ENCODE data around the gene FOXK2.
"Not testable (repeated sequence)": the region's sequence is repeated elsewhere in the genome, so short reads cannot be mapped to it uniquely, and the experiment has no call there.

The FOXK2 gene

DNA sequence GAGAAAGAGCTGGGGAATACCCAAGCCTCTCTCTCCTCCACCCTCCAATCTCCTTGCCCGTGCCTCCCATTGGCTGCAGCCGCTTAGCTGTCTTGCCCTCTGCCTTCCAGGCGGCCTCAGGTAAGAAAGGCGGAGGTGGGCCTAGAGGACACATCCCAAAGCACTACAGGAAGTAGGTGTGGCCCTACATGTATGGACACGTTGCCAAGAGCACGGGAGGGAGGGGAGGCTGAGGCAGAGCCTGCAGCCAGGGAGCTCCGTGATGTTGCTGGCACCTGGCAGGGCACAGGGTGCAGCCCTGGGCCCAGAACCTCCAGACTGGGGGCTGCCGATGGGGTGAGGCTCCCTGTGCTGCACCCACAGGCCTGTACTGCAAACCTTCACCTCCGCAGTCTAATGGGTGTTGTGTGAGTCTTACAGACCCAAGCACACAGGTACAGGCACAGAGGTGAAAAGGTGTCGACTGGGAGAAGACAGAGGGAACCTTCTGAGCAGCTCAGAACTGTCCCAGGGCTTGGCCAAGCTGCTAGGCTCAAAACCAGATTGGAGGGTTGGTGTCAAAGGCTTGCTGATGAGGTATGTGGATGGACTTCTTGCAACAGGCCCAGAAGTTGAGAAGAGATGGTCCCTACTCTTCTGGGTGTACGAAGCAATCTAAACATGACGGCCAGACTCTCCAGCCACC, 23.5 kb upstream of the FOXK2 start:
- no peak for DNase-seq (ENCODE audit: low spot score)

DNA sequence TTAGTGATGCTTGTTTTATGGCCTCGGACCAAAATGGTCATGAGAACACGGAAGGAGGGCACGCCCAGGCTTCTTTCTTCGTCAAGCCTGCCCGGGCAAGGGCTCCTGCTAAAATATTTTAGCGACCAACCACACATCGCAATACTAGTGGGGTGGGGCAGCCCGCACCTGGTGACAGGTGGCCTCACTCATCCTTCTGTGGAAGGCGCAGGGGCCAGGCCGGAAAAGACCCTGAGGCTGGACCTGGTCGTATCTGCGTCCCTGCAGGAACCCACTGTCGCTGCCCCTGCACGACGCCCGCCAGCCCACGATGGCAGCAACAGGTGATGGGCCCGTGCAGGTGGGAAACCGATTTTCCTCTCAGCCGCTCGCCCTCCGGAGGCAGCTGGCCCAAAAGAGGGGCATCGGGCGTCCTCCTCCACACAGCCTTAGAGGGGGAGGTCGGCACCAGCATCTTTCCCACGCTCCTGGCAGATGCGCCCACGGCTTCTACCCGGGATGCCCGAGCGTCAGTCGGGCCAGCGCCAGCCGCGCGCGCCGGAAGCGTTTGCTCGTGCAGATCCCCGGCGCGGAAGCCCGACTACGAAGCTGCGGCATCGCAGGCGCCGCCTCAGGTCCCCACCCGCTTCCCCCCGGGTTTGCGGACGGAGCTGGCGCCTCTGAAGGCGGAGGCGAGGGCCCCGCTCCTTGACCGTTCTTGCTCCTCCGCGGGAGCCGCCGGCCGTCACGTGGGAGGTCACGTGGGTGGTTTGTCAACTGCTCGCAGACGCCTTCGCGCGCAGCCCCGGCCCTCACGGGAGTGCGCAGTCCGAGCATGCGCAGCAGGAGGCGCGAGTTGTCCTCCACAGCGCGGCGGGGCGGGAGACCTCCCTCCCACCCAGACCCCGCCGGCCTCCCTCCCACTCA, 22.8 kb upstream of the FOXK2 start:
- DNase-seq (ENCODE audit: low spot score) = peak; percentile 93

DNA sequence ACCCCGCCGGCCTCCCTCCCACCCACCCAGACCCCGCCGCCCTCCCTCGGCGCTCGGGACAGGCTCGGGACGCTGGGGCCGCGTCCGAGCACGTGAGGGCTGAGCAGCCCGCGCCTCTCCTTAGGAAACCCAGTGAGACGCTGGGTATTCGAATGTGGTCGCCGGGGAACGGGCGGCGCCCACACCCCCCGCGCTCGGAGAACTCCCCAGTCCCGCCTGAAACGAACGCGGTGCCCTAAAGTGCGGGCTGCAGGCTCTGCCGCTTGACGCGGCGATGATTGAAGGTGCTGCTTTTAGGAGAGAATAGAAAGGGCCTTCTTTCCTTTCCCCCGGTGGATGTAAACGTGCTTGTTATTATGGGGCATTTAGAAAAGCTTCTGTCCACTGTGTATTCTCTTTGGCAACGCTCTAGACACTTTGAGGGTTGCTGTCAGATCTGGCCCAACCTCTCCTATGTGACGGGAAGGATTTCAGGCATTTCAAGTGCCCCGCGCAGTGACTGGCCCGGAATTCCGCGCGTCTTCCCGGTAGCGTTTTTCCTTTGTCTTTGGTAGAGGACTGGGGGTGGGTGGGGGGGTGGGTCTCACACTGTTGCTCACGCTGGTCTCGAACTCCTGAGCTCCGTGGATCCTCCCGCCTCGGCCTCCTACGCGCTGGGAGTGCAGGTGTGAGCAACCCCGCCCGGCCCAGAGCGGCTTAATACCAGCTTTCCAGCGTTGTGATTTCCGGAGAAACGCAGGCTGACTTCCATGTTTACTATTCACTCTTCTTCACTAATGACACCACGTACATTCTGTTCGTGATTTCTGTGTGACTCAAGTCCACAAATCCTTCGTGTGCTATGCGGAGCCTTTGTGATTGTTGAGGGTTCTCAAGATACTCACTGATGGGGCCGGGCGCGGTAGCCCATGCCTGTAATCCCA, 21.8 kb upstream of the FOXK2 start:
- DNase-seq (ENCODE audit: low spot score) = no peak

DNA sequence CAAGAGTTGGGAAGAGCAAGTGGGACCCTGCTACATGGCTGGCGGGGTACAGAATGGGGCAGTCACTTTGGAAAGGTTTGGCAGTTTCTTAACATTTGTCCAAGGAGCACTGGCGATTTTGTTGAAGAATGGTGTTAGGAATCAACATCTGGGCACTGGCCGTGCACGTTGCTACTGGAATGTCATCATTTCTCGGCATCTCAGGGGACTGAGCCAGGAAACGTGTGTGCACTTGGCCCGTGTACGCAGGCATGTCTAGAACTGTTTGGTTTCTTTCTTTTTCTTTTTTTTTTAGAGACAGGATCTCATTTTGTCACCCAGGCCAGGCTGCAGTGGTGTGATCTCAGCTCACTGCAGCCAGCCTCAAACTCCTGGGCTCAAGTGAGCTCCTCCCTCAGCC, 17.3 kb upstream of the FOXK2 start:
- DNase-seq (ENCODE audit: low spot score) = no peak

DNA sequence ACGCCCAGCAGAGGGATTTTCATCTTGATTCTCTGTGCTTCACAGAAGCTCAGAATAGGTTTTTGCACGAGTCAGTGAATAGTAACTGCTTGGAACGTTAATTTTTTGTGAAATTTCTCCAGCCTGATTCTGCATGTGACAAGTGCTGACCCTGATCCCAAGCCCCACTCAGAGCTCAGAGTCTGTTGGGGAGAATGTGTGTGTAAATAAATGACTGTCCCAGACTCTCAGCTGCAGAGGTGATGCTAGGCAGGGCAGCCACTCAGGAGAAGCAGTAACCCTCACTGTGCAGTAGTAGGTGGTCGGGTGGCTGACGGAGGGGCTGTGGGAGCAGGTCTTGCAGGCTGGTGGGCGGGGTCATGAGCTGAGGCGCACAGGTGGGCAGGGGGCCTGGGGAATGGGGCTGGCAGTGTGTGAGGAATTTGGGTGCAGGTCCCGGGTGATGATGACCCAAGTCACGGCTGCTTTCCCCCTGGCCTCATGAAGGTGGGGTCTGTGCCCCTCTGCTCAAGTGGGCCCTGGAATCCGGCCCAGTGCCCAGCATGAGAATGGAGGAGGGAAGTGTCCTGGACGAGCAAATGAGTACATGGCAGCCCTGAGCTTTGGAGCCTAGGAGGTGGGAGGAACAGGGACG, 16.3 kb upstream of the FOXK2 start:
- DNase-seq (ENCODE audit: low spot score) = no peak

DNA sequence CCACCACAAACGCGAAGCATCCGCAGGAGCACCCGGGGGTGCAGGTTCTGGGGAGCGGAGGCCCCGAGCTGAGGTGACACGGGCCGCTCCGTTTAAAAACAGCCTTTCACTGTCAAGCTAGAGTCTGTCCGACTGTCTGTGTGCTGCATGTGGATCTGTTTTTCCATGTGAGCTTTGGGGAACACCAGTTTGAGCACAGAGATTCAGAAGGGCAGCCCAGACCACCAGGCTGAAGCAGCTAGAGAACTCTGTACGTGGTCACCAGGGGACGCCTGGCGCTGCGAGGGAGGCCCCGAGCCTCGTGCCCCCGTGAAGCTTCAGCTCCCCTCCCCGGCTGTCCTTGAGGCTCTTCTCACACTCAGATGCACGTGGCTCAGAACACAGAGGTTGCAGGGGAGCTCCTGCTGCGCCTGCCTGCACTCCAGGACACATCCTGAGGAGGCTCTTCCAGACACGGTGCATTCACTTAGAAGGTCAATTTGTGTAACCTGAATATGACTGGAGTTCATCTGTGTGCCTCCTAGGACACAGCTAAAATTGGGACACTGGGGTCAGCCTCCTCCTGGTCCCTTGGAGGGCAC, 15.7 kb upstream of the FOXK2 start:
- no peak for DNase-seq (ENCODE audit: low spot score)

DNA sequence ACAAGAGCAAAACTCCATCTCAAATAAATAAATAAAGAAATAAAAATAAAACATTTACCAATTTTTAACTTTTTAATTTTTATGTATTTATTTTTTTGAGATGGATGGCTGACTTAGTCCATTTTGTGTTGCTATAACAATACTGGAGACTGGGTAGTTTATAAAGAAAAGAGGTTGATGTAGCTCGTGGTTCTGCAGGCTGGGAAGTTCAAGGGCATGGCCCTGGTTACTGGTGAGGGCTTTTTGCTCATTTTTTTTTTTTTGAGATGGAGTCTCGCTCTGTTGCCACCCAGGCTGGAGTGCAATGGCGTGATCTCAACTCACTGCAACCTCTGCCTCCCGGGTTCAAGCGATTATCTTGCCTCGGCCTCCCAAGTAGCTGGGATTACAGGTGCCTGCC, 14.2 kb upstream of the FOXK2 start:
- DNase-seq (ENCODE audit: low spot score) = no peak

DNA sequence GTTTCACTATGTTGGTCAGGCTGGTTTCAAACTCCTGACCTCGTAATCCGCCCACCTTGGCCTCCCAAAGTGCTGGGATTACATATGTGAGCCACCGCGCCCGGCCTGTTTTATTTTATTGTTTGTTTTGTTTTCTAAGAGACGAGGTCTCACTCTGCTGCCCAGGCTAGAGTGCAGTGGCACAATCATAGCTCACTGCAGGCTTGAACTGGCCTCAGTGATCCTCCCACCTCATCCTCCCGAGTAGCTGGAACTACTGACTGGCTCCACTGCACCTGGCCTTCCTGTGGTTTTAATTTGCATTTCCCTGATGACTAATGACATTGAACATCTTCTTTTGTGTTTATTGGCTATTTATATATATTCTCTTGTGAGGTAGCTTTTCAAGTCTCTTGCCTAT, 13.1 kb upstream of the FOXK2 start:
- not testable (repeated sequence) for DNase-seq (ENCODE audit: low spot score)

DNA sequence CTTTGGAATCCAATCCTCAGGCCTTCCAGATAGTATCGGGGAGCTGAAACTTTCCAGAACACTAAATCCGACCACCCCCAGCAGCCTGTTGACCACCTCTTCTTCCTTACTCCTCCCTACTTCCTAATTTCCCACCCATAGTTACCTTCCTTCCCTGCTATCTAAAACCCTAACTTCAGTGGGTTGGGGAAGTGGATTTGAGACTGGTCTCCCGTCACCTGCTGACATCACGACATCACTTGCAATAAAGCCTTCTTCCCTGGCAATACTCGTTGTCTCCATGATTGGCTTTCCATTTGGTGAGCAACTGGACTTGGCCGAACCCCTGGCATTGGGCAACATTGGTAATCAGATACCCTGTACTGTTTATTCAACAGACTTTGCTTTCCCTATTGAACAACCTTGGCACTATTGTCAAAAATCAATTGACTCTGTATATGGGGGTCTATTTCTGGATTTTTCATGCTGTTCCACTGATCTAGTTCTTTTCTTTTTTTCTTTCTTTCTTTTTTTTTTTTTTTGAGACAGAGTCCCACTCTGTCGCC, 11.8 kb upstream of the FOXK2 start:
- DNase-seq (ENCODE audit: low spot score) = no peak

DNA sequence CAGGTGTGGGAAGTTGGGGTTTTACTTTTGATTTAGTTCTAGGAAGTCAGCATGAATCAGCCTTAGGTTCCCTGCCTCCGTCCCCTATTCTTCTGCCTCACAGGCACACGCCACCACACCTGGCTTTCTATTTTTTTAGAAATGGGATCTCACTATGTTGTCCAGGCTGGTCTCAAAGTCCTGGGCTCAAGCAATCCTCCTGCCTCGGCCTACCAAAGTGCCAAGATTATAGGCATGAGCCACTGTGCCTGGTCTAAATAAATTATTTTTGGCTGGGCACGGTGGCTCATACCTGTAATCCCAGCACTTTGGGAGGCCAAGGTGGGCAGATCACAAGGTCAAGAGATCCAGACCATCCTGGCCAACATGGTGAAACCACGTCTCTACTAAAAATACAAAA, 7.9 kb upstream of the FOXK2 start:
- not testable (repeated sequence) for DNase-seq (ENCODE audit: low spot score)

DNA sequence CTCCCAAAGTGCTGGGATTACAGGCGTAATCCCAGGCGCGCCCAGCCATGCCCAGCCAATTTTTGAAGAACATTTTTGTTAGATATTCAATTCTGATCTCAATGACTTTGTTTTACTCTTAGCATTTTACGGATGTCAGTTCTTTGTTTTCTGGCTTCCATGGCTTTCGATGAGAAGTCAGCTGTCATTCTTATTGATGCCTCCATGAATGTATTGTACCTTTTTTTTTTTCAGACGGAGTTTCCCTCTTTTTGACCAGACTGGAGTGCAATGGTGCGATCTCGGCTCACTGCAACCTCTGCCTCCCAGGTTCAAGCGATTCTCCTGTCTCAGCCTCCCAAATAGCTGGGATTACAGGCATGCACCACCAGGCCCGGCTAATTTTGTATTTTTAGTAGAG, 5.7 kb upstream of the FOXK2 start:
- DNase-seq (ENCODE audit: low spot score) = not testable (repeated sequence)

DNA sequence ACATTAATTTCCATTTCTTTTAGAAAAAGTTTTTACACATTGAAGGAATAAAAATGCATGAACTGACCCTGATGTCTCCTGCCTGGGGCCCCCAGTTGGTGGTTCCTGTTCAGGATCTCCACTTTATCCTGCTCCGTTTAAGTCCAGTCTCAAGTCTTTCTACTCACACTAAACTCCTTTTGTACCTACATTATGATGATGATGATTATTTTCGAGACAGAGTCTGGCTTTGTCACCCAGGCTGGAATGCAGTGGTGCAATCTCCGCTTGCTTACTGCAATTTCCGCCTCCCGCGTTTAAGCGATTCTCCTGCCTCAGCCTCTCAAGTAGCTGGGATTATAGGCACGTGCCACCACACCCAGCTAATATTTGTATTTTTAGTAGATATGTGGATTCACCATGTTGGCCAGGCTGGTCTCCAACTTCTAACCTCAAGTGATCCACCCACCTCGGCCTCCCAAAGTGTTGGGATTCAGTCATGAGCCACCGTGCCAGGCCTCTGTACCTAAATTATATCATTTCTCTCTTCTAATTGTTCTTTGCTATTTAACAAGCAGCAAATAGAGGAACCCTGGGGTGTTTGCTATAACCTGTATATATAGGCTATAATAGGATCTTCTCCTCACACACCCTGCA, 2.2 kb upstream of the FOXK2 start:
- DNase-seq (ENCODE audit: low spot score) = no peak

DNA sequence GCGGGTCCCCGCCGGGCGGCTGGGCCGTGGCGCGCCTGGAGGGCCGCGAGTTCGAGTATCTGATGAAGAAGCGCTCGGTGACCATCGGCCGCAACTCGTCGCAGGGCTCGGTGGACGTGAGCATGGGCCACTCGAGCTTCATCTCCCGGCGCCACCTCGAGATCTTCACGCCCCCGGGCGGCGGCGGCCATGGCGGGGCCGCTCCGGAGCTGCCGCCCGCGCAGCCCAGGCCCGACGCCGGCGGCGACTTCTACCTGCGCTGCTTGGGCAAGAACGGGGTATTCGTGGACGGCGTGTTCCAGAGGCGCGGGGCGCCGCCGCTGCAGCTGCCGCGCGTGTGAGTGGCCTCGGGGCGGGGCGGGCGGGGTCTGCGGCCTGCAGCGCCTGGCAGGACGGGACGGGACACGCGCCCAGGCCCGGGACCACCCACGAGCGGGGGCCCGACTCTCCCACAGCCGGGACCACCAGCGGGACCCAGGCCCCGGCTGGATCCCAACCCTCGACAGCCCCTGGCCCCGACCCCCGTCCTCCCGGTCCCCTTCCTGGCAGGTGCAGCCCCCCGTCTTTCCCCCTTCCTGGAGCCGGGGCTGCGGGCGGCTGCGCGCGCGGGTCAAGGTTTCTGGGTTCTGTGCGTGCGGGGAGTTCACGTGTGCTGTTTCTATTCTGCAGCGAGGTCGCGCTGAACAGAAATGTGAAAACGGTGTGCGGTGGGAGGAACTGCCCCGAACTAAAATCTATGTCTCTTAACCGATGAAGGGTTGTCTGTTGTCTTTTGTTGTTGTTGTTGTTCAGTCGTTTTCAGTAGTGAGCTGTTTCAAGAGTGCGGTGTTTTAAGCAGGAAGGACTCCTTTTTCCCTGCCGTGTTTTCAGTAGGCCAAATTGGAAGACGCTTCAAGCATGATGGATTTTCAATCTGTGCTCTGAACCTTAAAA, 705 bp downstream of the FOXK2 start:
- DNase-seq (ENCODE audit: low spot score) = no peak

DNA sequence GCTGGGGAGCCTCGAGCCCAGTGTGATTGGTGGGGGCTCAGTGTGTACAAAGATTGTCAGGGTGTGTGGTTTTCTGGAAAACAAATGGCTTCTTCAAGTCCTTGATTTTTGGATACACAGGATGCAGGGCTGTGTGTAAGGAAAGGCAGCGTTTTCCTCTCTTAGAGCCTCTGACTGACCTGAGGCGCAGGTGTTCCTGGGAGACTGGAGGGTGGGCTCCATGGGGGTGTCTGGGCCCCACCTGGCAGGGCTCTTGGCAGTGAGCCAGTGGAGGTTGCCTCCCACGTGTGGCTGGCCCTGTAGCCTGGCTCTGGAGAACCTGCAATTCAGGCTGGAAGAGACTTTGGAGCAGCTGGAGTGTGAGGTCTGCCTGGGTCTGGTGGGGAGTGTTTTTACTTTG, 5.0 kb downstream of the FOXK2 start:
- no peak for DNase-seq (ENCODE audit: low spot score)

DNA sequence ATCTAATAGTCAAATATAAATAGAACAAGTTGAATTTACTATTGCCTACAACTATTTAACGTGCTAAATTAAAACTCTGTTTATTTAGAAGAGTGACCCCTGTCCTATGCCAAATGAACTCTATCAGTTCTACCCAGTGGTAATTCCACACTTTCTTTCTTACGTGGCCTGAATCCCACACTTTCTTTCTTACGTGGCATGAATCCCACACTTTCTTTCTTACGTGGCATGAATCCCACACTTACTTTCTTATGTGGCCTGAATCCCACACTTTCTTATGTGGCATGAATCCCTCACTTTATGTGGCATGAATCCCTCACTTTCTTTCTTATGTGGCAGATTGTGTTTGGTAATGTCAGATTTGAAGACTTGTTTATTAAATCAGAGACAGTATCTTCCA, 6.2 kb downstream of the FOXK2 start:
- no peak for DNase-seq (ENCODE audit: low spot score)

DNA sequence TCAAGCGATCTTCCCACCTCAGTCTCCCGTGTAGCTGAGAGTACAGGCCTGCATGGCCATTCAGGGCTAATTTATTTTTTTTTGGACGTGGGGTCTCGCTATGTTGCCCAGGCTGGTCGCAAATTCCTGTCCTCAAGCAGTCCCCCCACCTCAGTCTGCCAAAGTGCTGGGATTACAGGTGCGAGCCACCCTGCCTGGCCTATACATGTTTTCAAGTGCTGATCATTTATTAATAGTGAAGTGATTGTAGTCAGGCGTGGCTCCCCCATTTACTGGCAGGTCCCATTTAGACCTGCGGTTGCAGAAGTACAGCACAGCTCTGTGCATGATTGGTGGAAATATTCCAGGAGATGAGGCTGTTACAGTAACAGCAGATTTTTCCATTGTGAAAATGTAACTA, 8.4 kb downstream of the FOXK2 start:
- DNase-seq (ENCODE audit: low spot score) = no peak

DNA sequence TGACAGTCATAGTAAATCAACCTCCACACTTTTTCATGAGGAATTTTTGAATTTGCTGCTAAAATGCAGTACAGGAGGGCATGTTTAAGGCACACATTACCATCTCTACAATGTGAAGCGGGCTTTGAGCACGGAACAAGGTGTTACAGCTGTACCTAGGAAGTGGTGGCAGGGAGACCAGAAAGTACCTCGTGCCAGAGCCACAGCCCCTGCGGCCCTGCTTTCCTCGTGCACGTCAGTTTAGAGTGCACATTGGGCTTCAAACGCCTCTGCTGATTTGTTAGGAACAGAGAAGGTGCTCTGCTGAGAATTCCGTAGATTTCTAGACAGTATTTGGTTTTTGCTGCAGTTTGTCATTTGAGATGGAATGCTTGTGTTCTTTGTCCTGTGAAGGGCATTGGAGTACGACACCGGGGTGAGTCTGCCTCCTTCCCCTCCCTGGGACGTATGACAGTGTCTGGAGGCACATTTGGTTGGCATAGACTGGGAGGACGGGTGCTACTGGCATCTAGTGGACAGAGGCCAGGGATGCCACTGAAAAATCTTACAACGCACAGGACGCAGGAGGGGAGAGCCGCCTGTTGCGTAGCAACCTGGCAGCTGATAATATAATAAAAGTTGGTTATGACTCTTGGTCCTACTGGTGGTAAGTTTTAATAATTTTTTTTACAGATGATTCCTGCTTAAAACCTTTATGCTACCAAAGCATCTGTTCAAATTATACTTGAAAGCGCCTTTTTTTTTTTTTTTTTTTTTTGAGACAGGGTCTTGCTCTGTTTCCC, 9.1 kb downstream of the FOXK2 start:
- no peak for DNase-seq (ENCODE audit: low spot score)

DNA sequence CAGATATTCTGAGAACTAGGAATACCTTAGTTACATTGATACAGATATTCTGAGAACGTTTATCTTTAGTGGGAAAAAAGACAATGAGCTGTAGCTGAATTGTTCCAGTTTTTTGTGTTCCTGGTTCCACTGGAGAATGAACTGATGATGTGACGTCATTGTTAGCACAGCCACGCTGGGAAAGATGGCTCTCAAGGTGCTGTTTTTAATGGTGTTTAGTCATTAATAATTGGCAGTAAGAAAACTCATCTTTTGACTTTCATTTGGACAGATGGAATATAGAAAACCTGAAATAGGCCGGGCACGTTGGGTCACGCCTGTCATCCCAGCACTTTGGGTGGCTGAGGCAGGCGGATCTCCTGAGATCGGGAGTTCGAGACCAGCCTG, 10.4 kb downstream of the FOXK2 start:
- DNase-seq (ENCODE audit: low spot score) = no peak

DNA sequence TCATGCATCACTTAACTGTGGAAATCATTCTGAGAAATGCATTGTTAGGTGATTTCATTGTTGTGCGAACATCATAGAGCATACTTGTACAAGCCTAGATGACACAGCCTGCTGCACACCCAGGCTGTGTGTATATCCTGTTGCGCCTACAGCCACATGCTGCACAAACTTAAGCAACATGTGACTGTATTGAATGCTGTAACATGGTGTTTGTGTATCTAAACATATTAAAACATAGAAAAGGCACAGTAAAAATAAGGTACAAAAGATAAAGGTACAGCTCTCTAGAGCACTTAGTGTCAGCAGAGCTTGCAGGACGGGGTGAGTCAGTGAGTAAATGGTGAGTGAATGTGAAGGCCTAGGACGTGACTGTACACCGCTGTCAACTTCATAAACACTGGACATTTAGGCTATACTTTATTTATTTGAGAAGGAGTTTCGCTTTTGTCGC, 11.9 kb downstream of the FOXK2 start:
- no peak for DNase-seq (ENCODE audit: low spot score)

All from COLO829 (cell line).